NCI-H446 treated with DMSO at 0.1 percent for 48 hours (cell line): ENCODE measurements around the gene GYPC.
"Not testable (repeated sequence)": the region's sequence is repeated elsewhere in the genome, so short reads cannot be mapped to it uniquely, and the experiment has no call there.

Experiments
- DNase-seq: peaks from one replicate; lab custom pipeline; 2025; lab: John Stamatoyannopoulos, UW

GYPC gene

GRCh38 chr2:126655500-126656430, at the start of gene GYPC:
Gene GYPC (plus strand): TSS chr2:126656158. CDS start chr2:126656264, 106 bp downstream.
- no peak for DNase-seq

GRCh38 chr2:126614524-126615227, 41.3 kb upstream of the GYPC start:
- no peak for DNase-seq

- no peak for DNase-seq
These were observed 39.3 kb upstream of the GYPC start for GRCh38 chr2:126616606-126617069.

GRCh38 chr2:126620302-126620701, 35.7 kb upstream of the GYPC start:
- DNase-seq = no peak

GRCh38 chr2:126623000-126623399, 33.0 kb upstream of the GYPC start:
- DNase-seq = no peak

GRCh38 chr2:126627643-126628042, 28.3 kb upstream of the GYPC start:
- no peak for DNase-seq

- DNase-seq = no peak
These were observed 21.6 kb upstream of the GYPC start for GRCh38 chr2:126634273-126634861.

- DNase-seq = no peak
These were observed 20.7 kb upstream of the GYPC start for GRCh38 chr2:126635281-126635680.

GRCh38 chr2:126635736-126636135, 20.2 kb upstream of the GYPC start:
- DNase-seq = no peak

- DNase-seq = no peak
These were observed 18.6 kb upstream of the GYPC start for GRCh38 chr2:126637386-126637785.

- no peak for DNase-seq
These were observed 17.2 kb upstream of the GYPC start for GRCh38 chr2:126638746-126639145.

- DNase-seq = no peak
These were observed 16.7 kb upstream of the GYPC start for GRCh38 chr2:126639276-126639675.

- DNase-seq = not testable (repeated sequence)
These were observed 14.7 kb upstream of the GYPC start for GRCh38 chr2:126641294-126641693.

GRCh38 chr2:126642031-126642430, 13.9 kb upstream of the GYPC start:
- no peak for DNase-seq

GRCh38 chr2:126643431-126643830, 12.5 kb upstream of the GYPC start:
- no peak for DNase-seq

GRCh38 chr2:126643972-126644371, 12.0 kb upstream of the GYPC start:
- no peak for DNase-seq

- DNase-seq = no peak
These were observed 11.2 kb upstream of the GYPC start for GRCh38 chr2:126644630-126645191.

- DNase-seq = no peak
These were observed 10.7 kb upstream of the GYPC start for GRCh38 chr2:126645211-126645618.

GRCh38 chr2:126646026-126646425, 9.9 kb upstream of the GYPC start:
- no peak for DNase-seq

GRCh38 chr2:126647714-126648344, 8.1 kb upstream of the GYPC start:
- DNase-seq = not testable (repeated sequence)

- not testable (repeated sequence) for DNase-seq
These were observed 7.6 kb upstream of the GYPC start for GRCh38 chr2:126648345-126648786.

- no peak for DNase-seq
These were observed 6.9 kb upstream of the GYPC start for GRCh38 chr2:126649101-126649500.
